Iris pigment epithelial cell (primary cell): ENCODE data around the gene ZCCHC24.

Experiments used
- DNase-seq: peaks from one replicate; pipeline ENCODE4 v3.0.0-alpha.2; 2011; ENCODE audit warnings: low read depth

Gene ZCCHC24

DNA sequence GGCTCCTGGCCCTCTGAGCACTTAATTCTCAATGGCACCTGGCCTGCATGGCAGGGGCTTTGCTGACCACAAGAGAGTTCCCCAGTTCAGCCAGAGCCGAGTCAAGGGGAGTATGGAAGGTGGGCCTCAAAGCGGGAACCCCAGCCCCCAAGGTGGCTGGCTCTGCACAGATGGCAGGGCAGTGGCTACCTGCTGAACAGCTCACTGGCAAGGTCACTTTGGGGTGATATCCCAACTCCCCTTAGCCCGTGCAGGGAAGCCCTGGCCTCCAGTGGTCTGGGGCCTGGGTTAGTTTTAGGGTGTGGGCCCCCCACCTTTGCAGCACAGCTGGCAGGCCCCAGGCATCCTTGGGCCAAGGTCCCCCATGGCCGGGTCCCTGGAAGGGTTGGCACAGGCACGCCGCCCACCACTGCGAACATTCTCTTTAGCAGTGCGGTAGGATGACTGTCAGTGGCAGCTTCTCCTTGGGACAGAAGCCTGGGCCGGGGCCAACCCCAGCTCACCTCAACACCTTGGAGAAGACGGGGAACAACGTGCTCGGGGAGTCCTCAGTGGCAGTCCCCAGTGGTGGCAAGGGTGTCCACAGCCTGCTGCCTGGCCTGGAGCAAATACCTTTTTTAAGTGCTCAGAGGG is 61.3 kb downstream of the ZCCHC24 start:
- no peak for DNase-seq

DNA sequence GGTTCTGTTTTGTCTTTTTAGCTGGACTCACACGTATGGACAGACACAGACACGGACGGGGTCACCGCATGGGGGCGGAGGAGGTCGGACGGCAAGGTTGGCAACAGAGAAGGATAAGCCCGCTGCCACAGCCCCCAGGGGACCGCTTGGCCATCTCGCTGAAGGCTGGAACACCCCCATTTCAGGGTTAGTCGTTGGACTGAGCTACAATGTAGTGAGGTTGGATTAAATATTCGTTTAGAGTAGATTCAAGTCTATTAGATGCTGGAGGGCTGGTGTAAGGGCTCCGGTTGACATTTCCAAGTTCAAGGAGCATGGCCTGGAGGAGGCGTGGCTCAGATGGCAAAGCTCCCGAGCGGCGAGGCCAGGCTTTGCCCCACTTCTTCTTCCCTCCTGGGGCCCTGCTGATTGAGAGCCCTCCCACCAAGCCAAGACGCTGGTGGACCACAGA is 62.9 kb downstream of the ZCCHC24 start:
- no peak for DNase-seq

DNA sequence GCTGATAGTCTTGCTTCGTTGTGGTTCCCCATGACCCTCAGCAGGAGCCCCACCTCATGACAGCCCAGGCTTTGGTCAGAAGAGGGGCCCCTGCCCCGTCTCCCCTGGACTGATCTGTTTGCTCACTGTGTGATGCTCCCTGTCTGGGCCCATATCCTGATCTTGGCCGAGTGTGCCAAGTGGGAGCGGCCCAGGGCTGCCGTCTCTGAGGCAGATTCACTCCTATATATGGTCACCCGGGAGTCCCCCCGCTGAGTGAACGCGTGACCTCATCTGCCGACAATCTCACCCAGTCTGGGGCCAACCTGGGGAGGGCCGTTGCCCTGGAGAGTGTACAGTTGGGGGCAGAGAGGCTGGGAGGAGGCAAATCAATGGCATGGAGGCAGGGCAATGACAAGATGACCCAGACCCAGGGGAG is 63.6 kb downstream of the ZCCHC24 start:
- peak; percentile 82 for DNase-seq

DNA sequence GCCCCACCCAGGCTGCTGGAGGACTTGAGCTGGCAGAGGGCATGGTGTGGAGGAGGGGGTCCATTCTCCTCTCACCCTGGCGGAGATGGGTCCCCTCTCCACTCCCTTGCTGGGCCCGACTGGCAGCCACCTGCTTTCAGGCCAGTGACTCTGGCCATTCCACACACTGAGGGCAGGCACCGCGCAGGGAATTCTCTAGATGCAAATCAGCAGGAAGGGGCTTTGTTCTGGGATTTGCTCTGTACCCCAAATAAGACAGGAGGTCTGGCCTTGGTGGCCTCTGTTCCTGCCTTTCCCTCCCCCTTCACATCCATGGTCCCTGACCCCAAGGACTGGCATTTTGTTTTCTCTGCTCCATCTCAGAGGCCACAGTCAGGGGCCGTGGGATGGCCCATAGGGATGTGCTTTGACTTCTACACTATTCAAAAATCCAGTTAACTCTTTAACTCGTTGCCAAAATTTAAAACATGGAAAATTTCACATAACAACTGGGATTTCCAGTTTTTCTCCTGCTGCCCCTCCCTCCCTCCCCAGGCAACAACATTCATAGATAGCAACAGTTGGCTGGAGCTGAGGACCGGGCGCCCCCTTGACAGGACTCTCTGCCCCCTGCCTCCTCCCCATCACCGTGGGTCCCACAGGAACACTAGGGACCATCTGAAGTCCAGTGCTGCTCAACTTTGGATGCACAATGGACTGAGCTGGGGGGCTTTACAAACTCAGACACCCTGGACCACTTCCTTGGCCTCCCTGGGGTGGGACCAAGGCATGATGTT is 64.3 kb downstream of the ZCCHC24 start:
- DNase-seq, result no peak

- DNase-seq, result peak; percentile 70
Measured at GRCh38 chr10:79380125-79380945, 65.1 kb downstream of the ZCCHC24 start.

DNA sequence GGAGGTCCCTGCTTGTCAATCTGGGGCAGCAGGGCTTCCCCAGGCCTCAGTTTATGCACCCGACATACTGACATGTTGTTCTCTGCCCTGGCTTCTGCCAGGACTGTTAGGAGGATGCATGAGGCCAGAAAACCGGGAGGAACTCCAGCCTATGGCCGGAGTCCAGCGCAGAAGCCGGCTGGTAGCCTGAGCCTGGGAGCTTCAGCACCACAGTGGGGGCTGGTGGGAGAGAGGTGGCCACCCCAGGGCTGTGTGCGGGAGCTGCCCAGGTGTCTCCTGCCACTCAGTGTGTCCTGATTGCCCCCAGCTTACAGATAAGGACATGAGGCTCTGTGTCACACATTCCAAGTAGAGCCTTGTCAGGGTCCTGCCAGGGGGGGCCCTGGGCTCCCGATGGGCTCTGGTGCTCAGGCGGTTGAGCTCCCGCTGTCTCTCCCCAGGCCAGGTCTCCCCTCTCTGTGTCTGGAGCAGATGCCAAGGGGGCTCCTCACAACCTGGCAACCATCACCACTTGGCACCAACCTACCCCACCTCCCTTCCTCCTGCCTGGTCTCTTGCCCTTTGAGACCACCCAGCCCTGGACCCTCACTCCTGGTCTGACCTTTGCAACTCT is 65.8 kb downstream of the ZCCHC24 start:
- no peak for DNase-seq

DNA sequence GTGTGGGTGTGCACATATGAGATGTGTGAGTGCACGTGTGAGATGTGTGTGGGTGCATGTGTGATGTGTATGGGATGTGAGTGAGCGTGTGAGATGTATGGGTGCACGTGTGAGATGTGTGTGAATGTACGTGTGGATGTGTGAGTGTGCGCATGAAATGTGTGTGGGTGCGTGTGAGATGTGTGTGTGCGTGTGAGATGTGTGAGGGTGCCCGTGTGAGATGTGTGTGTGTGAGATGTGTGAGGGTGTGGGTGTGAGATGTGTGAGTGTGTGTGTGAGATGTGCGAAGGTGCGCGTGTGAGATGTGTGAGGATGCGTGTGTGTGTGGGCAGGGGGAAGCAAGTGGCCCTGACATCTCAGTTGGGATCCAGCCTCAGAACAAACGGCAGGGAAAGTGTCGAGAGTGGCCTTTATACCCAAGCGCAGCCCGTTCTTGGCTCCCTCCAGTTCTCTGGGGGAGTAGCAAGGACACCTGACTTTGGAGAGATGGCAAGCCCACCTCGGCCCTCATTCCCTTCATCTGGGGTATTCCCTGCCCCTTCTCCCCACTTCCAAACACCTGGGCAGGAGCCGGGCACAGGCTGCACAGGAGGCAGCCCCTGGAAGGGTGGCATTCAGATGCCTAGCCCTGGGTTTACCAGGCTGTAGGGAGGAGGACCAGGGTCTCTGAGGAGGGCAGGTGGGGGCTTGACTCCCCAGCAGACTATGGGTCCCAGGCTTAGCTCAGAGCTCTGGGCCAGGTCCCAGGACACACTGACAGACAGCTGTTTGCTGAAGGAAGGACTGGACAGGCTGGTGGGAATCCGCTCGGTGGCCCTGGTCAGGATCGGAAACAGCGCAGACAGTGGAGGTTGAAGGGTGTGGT is 66.5 kb downstream of the ZCCHC24 start:
- DNase-seq, result no peak

DNA sequence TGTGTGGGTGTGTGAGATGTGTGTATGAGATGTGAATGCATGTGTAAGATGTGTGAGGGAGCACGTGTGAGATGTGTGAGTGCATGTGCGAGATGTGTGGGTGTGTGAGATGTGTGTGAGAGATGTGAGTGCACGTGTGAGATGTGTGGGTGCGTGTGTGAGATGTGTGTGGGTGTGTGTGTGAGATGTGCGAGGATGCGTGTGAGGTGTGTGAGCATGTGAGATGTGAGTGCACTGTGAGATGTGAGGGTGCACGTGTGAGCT is 67.1 kb downstream of the ZCCHC24 start:
- no peak for DNase-seq

GRCh38 chr10:79377557-79378382 is 67.7 kb downstream of the ZCCHC24 start:
- no peak for DNase-seq

GRCh38 chr10:79376751-79377556 is 68.5 kb downstream of the ZCCHC24 start:
- DNase-seq, result no peak

- no peak for DNase-seq
Measured at GRCh38 chr10:79376078-79376628, 69.3 kb downstream of the ZCCHC24 start.

DNA sequence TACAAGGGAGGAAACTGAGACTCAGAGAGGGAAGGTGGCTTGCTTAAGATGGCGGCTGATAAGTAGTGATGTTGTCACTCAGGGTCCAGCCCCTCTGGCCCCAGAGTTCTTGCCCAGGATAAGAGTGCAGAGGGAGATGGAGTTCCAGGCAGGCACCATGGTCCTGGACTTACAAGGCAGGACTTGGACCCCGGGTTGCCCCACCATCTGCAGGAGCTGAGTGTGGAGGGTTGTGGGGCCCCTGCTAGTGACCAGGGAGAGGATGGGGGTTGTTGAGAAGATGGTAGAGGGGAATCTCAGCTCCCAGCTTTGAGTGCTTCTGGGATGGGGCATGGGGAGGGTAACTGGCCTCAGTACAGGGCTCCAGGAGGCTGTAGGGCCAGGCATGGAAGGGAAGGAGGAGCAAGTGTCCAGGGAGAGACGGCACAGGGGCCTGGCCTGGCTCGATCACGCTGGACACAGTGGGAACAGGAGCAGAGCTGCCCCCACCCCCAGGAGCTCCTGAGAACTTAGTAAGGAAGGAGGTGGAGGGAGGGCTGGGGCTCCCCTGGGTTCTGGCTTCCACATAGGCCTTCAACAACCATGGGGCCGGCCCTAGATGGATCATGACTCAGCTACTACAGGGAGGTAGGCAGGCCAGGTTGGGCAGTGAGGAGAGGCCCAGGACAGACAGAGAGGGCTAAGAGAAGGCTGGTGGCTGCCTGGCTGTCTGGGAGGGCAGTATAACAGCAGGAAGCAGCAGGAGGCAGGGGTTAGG is 69.9 kb downstream of the ZCCHC24 start:
- DNase-seq, result peak; percentile 70

DNA sequence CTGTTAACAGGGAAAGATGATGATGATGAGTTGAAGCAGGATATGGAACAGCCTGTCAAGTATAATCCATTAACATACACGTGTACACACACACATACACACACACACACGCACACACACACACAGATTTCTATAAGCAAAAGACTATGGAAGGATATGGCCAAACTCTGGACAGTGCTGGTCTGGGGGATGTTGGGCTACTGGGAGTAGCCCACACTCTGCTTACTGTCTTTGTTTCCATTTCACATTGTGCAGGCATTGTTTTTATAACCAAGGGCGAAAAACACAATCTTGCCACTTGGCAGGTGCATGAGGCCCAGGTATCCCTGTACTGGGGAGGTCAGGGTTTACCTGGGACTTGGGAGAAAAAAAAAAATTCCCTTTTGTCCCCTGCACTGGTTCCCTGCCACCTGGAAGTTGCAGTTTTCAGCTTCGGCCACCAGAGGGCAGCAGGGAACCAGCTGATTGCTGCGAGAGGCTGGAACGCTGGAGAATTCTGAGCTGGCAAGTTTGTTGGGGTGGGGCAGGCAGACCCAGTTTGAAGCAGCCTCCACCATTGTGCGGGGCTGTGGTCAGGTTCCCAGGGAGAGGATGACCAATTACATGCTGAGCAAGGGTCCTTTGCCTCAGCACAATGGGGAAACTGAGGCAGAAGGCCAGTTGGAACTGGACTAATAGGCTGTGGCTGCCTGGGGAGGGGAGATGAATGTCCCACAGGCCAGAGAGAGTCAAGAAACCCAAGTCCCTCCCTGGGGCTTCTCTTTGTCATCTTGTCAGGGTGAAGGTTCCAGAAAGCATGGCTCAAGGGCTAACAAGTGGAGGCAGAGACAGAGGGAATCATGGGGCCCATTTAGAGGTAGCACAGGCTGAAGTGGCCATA is 70.9 kb downstream of the ZCCHC24 start:
- DNase-seq, result peak; percentile 53

DNA sequence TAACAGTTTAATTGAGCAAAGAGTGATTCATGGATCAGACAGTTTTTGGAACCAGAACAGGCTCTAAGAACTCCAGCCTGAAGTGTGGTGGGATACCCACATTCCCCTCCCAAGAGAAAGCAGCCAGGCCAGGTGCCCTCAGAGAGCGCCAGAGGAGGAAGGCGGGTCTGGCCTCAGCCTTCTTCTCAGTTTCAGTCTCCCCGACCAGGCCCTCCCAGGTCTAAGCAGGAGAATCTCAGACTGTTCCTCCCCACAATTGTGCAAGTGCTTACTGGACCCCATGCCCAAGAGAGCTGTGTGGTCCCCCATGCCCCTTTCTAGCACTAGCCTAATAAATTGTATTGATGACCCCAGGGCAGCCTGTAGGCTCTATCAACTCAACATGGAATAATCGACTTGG is 72.6 kb downstream of the ZCCHC24 start:
- no peak for DNase-seq

DNA sequence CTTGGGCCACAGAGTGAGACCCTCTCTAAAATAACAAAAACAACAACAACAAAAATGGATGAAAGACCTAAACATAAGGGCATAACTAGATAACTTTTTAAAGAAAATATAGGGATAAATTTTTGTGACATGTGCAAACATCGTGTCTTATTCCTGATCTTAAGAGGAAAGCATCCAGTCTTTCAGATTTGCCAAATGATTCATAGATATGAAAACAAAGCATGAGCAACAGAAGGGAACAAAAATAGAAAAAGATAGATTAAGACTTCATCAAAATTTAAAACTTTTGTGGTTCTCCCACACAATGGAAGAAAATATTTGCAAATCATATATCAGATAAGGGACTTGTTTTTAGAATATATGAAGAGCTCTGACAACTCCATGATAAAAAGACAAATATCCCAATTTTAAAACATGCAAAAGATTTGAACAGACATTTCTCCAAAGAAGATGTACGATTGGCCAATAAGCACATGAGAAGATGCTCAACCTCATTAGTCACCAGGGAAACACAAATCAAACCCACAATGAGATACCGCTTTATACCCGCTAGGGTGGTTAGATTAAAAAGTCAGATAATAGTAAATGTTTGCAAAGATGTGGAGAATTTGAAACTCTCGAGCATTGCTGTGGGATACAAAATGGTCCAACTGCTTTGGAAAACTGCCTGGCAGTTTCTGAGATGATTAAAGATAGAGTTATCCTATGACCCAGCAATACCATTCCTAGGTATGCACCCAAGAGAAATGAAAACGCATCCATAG is 77.8 kb downstream of the ZCCHC24 start:
- peak; percentile 65 for DNase-seq

DNA sequence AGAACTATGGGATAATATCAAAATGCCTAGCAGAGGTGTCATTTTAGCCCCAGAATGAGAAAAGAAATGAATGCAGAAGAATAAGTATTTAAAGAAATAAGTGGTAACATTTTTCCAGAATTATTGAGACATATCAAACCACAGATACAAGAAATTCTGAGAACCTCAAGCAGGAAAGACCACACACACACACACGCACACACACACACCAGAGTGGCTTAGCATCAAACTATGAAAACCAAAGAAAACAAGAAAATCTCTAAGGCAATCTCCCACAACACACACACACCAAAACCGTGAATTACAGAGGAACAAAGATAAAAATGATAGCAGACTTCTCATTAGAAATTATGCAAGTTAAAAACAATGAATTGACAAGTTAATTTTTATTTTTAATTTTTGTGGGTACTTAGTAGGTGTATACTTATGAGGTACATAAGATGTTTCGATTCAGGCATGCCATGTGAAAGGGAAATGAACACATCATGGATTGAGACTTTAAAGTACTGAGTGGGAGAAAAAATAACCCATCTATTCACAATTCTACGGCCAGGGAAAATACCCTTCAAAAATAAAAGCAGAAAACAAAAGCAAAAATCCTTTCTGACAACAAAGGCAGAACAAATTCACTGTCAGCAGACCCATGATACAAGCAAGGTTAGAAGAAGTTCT is 83.6 kb downstream of the ZCCHC24 start:
- DNase-seq, result peak; percentile 42
